GM21360 (cell line): ENCODE results near the gene TCF15.

Source experiments
- ATAC-seq: cut with Tn5 transposase; IDR thresholded peaks from one replicate; pipeline ENCODE4 v1.9.1; 2021; ENCODE audit warnings: mild to moderate bottlenecking, moderate library complexity; ENCODE audit not compliant: unreplicated experiment

Gene TCF15

DNA sequence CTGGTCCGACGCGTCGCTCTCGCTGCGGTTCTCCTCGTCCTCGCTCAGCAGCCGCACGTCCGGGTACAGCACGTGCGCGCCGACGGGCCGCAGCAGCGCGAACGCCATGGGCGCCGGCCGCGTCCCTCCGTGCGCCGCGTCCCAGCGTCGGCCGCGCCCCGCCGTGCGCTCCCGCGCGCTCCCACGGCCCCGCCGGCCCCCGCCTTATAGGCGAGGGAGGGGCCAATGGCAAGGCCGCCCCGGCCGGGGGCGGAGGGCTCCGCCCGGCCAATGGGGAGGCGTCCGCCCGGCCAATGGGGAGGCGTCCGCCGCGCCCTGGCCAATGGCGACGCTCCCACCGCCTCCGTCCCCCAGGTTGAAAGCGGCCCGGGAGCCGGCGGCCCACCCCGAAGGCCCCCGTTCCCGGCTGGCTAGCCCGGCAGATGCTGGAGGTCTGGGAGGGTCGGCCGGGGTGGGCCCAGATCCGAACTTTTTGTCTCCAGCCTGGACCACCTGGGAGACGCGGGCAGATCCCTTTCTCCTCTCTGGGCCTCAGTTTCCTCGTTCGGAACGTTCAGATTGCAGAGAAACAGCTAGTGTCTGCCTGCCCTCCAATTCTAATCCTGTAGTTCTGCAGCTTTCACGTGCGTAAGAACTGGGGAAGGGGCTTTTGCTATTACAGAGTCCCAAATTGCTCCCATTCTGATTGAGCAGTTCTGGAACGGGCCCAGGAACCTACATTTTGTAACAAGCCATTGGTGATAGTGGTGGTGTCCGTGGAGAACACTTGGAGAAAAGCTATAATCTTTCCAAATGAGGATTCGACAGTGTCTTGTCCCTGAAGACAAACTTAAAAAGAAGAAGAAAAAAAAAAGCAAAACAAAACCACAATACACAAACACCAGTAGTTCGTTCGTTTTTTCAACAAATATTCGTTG lies at the start of gene TCF15:
TCF15 (minus strand) TSS at position 180 of the 917 bp plus-strand sequence; CDS start at position 108, 72 bp downstream.
- ATAC-seq, result no peak

GRCh38 chr20:658731-659291 lies 48.7 kb upstream of the TCF15 start:
- no peak for ATAC-seq

DNA sequence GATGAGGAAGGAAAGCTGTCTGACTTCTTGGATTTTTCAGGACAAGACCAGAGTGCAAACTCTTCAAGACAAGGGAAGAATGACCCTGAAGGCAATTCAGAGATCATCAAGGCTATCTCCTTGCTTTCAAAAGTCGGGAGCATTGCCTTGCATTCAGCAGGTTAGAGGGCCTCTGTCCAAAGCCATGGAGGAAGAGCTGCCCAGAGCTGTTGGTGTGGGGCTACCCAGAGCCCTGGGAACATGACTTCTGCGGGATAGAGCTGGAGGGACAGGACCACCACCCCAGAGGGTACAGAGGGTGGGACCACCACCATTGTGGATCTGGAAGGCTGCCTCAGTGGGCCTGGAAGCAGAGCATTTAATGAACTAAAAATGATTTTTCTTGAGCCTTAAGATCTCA lies 48.1 kb upstream of the TCF15 start:
- ATAC-seq, result no peak

DNA sequence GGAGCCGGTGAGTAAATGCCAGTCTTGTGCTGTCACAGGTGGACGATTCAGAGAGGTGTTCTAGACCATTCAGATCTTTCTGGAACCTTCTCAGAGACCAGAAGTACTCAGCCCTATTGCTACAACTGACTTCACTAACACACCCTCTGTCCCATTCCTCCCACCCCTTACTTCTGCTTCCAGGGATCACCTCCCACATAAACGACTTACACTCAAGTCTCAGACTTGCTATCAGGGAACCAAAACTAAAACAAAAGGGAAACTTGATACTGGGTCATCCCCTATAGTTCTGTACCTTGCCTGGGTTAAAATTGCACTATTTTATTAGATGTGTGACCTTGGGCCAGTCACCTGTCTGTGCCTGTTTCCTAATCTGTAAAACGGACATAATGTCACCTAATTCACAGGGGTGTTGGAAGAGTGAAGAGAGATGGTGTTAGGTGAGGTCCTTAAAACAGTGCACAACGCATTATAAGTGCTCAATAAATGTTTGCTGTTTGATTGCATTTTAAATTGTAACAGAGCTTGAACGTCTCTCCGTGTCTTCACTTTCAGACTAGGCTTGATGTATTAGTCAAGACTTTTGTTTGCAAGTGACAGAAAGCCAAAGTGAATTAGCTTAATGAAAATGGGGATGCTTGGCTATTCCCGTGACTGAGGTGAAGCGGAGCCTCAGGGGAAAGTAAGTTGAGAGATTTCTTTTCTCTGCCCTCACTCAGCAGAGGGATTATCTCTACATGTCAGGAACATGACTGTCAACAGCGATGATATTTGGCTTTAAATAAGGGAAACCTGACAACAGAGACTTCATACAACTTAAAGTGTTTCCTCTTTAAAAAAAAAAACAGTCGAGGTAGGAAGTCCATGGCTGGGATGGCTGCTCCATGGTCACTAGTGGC lies 45.9 kb upstream of the TCF15 start:
- no peak for ATAC-seq

DNA sequence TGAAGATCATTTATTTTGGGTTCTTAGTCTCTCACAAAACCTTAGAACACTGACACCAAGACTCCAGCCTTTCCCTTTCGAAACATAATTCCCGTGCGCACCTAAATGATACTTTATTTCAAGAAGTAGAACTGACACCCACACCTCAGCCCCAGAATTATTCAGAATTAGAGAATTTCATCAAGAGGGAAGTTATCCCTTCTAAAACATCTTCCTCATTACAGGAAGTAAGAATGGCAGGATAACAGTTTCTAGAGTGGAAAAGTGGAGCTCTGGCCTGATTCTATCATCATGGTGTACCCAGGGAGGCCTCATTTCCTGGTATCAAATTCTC lies 44.3 kb upstream of the TCF15 start:
- no peak for ATAC-seq

DNA sequence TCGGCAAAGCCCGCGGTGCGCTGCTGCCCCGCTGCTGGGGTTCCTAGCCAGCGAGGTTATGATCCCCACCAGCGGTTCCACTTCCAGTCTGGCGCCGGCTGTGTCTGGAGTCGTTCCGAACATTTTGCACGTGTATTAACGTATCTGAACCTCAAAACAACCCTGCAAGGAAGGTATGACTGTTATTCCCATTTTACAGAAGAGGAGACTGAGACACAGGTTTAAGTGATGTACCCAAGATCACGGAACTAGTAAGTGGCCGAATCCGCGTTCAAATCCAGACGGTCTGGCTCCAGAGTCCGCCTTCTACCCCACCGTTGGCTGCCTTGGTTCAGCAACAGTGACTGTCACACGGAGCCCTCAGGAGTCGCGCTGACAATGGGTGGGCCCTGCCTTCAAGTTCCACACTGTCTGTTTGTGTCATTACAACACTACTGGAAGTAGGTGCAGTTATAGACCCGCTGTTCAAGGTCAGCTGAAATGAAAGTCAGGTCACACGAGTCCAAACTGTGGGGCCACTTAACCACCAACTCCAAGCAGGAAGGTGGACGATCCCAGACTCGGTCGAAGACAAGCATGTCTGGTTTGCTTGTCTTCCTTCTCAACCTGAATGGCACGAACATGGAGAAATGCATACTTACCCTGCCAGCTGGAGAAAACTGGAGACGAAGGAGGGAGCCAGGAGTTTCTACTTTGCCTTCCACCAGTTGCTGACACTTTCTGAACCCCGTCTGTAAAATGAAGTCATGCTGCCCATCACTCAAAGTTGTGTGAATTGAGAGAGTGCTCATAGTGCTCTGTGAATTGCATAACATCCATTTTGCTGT lies 43.7 kb upstream of the TCF15 start:
- ATAC-seq, result no peak

GRCh38 chr20:653110-653589 lies 43.0 kb upstream of the TCF15 start, which contains the start of gene SRXN1:
TSS of gene SRXN1 (minus strand) at chr20:653200. CDS start at chr20:653185, 15 bp downstream.
- peak; percentile 84 for ATAC-seq

GRCh38 chr20:652615-653109 lies 42.6 kb upstream of the TCF15 start:
- ATAC-seq, result peak; percentile 12

- ATAC-seq, result no peak
These were observed 41.9 kb upstream of the TCF15 start for GRCh38 chr20:651713-652614.

- no peak for ATAC-seq
These were observed 40.8 kb upstream of the TCF15 start for GRCh38 chr20:650954-651353.

GRCh38 chr20:650281-650680 lies 40.2 kb upstream of the TCF15 start:
- ATAC-seq, result no peak

GRCh38 chr20:647479-648019 lies 37.4 kb upstream of the TCF15 start:
- no peak for ATAC-seq

DNA sequence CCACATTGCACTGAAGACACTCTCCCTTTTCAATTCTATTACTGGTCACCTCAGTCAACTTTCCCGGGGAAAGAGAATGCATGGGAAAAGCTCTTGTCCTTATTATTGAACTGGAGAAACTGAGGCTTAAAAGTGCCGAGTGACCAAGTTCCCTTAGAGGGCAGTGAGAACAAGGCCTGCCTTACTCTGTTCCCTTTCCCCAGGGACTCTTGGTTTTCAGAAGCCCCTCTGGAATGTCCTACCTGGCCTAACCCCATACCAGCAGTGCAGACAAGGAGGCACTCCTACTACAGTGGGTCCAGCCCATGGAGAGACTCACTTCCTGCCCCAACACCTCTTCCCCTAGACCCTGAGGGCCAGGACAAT lies 36.7 kb upstream of the TCF15 start:
- ATAC-seq, result no peak

GRCh38 chr20:646107-646867 lies 36.2 kb upstream of the TCF15 start:
- no peak for ATAC-seq

DNA sequence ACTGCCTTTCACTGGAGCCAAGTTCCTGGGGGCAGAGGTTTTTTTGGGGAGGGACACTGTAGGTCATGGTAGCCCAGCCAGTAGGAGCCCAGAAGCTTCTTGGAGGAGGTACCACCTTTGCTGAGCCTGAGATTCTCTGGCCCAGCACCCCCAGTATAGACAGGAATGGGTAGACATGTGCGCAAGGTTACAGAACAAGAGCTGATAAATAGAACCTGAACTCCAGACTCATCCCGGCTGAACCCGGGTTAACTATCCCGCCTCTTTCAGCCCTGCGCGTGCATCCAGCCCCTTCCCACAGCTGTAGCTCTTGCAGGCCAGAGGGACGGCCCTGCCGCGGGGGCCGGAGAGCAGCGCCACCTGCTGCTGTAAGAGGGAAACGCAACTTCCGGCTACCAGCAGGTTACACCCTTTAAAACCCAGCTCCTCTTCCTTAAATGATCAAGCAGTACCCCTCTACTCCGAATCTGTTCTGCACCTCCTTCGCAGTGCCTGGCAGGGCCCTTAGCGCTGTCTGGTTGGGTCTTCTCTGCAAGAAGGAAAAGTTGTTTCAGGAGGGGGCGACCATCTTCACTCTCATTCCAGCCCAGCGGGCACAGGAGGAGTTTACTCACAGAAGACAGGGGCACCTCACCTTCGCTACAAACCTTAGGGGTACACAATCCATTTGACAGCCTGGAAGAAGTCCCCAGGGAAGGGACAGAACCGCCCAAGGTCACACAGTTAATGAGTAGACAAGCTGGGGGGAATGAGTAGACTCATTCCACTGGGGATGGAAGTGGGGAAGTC lies 35.4 kb upstream of the TCF15 start:
- peak; percentile 84 for ATAC-seq

GRCh38 chr20:644692-645317 lies 34.7 kb upstream of the TCF15 start:
- ATAC-seq, result no peak
